Colonic mucosa (tissue), 4 donors: ENCODE results near the gene EXOC2. TPM values are rescaled to one million over a fixed set of nuclear protein-coding genes. Genes with fewer than 3 reads are reported as not detected.
"Not testable (repeated sequence)": the region's sequence is repeated elsewhere in the genome, so short reads cannot be mapped to it uniquely, and the experiment has no call there.

Source experiments
- DNase-seq: peaks from one replicate; pipeline ENCODE4 v3.0.0-alpha.2; 2020
- H3K27ac ChIP-seq: fragments of 200-600 bp; one replicate; pipeline ENCODE4 v1.8.0; 2021
- H3K27me3 ChIP-seq: fragments of 200-600 bp; one replicate; pipeline ENCODE4 v1.8.0; 2021
- H3K36me3 ChIP-seq: fragments of 200-600 bp; one replicate; pipeline ENCODE4 v1.8.0; 2021
- H3K4me1 ChIP-seq: fragments of 200-600 bp; one replicate; pipeline ENCODE4 v1.8.0; 2021; ENCODE audit warnings: mild to moderate bottlenecking
- H3K4me3 ChIP-seq: fragments of 200-600 bp; one replicate; pipeline ENCODE4 v1.8.0; 2021
- H3K9ac ChIP-seq, 2 donors: one replicate each; pipeline ENCODE4 v1.7.0; 2013; ENCODE audit warnings: control low read depth in 2 of 2, low read depth in 2 of 2, low read length in 2 of 2
- H3K9me3 ChIP-seq: fragments of 200-600 bp; one replicate; pipeline ENCODE4 v1.8.0; 2021
- CTCF ChIP-seq: fragments of 200-600 bp; IDR thresholded peaks from one replicate; pipeline ENCODE4 v1.8.0; 2022; ENCODE audit warnings: antibody characterized with exemption, mild to moderate bottlenecking
- intact Hi-C: fragments of 100-400 bp; cut with DNase I; formaldehyde crosslinking; loops from one replicate; pipeline ENCODE4 v1.14.1; 2022
- total RNA-seq, 2 donors: library from RNA; stranded (reverse); fragmentation: NEBNext Ultra II Directional in 1 of 2; extraction: Animal tissue kit (Norgen Biotek cat#: 25700) in 1 of 2; gene quantifications; one replicate each; pipeline ENCODE4 v1.2.1, GENCODE V29; 2021
- donor health status: healthy.
- donor health status: DM: no; HTN: no; CAD: no.
- donor health status: DM: no; HTN: no; CAD: no.

Gene EXOC2
- total RNA-seq, 2 donors from 2014 or later: 18.3 to 19.6 TPM

DNA sequence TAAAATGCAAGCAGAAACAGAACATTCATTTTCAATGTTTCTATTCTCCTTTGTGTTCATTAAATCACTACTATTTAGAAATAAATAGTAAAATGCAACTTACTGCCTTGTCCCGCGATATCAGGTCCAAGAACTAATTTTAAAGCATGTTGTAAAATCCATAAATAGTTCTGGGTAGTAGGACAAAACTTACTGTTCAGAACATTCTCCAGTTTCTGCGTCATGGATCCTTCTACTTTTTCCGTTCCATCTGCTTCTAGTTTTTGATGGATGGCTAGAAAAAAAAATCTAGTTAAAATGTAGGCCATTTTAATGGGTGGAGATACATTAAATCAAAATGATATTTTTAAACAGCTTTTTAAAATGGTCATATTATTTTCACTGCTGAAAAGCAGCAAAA, 83.0 kb downstream of the EXOC2 start:
- intact Hi-C loops: no loop called here

GRCh38 chr6:606829-607379, 86.0 kb downstream of the EXOC2 start:
- intact Hi-C loops: no loop called here
- Histone ChIP-seq H3K9me3 (no peaks in the 10 kb centered on the region), H3K4me1 (no peaks in the 10 kb centered on the region), H3K27me3 (no peaks in the 10 kb centered on the region), H3K4me3 (no peak overlapping the region), H3K36me3 (no peaks in the 10 kb centered on the region), H3K27ac (no peak overlapping the region), H3K9ac (no peak overlapping the region)
- no peak for TF ChIP-seq CTCF
- no peak for DNase-seq

More for the DNA sequence above, 83.0 kb downstream of the EXOC2 start:
- H3K36me3 ChIP-seq: no peaks in the 10 kb centered on the region
- H3K4me3 ChIP-seq: no peak overlapping the region
- no peaks in the 10 kb centered on the region for H3K27me3 ChIP-seq
- no peaks in the 10 kb centered on the region for H3K4me1 ChIP-seq
- TF ChIP-seq CTCF: no peak
- H3K27ac ChIP-seq: no peak overlapping the region
- no peak for DNase-seq
- H3K9ac ChIP-seq: no peak overlapping the region
- H3K9me3 ChIP-seq: no peaks in the 10 kb centered on the region

- H3K27ac ChIP-seq, H3K9ac ChIP-seq, H3K36me3 ChIP-seq, H3K4me1 ChIP-seq, H3K27me3 ChIP-seq, intact Hi-C loops, H3K4me3 ChIP-seq, DNase-seq, H3K9me3 ChIP-seq: not testable (repeated sequence)
These were observed 87.0 kb downstream of the EXOC2 start for GRCh38 chr6:605895-606294.

DNA sequence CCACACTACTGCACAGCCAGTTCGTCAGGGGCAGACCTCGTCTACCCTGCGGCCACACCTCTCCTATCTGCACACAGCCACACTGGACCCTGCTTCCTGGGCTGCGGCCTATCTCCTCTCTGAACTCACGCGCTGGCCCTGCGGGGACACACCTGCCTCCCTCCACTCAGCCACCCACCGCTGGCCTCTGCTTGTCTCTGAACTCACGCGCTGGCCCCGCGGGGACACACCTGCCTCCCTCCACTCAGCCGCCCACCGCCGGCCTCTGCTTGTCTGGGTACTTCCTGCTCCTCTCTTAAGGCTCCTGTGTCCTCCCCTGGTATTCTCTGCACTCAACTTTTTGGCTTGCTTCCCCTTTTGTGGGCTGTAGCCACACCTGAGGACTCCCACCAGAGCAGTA, 88.4 kb downstream of the EXOC2 start:
- H3K36me3 ChIP-seq: no peaks in the 10 kb centered on the region
- no peaks in the 10 kb centered on the region for H3K27me3 ChIP-seq
- no peak overlapping the region for H3K9ac ChIP-seq
- H3K4me3 ChIP-seq: no peak overlapping the region
- H3K4me1 ChIP-seq: no peaks in the 10 kb centered on the region
- intact Hi-C loops: no loop called here
- H3K27ac ChIP-seq: no peak overlapping the region
- H3K9me3 ChIP-seq: no peaks in the 10 kb centered on the region
- DNase-seq: no peak
- no peak for TF ChIP-seq CTCF

DNA sequence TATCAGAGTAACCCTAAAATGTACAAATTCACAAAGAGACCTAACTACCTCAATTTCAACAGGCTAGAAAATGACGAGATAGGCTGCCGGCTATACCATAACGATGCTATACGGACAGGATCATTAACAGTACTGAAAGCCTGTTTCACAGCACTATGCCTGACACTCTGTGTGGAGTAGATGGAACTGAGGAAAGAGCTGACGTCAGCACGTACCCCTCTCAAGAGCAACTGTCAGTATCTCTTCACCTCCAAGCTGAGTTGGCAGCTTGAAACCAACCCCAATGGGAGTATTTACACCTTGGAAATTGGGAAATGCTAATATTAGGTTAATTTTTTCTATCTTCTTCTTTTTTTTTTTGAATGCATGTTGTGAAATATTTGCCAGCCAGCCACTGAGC, 89.7 kb downstream of the EXOC2 start:
- Histone ChIP-seq H3K27ac (no peak overlapping the region), H3K9ac (no peak overlapping the region), H3K27me3 (no peaks in the 10 kb centered on the region), H3K4me1 (no peaks in the 10 kb centered on the region), H3K36me3 (no peaks in the 10 kb centered on the region), H3K9me3 (no peaks in the 10 kb centered on the region), H3K4me3 (no peak overlapping the region)
- no peak for DNase-seq
- intact Hi-C loops: no loop called here
- TF ChIP-seq CTCF: no peak

DNA sequence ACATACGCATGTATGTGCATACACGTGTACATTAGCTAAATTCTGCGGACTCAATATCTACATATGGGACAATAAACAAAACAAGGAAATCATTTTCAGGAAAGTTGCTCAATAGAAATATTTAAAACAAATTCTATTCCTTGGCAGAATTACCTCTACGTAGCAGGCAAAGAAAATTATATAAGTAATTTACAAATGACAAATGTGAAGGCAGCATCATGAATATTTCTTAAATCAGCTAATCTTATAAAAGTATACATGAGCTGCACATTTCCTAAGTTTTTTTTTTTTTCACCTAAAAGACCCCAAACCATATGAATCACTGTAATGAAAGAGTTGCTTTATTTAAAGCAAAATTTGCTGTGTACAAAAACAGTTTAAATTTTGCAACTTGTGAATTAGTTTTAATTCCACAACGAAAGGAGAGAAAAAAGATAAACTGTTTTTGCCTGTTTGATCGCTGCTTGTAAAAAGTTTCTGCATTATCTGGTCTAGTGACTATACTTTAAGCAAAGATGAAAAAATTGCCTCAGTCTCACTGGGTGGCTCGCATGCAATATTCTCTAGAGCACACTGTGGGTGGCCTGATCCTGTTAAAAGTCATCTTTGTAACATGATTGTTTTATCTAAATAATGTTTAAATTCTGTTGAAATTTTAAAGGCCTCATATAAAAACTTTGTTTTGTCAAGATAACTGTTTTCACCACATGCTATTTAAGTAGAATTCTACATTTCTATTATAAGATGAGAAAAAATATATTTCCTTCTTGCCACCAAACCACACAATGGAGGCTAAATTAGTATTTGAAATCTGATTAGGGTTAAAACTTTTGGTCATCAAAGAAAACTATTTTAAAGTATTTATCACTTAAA, 93.1 kb downstream of the EXOC2 start:
- H3K4me1 ChIP-seq: no peaks in the 10 kb centered on the region
- no peaks in the 10 kb centered on the region for H3K36me3 ChIP-seq
- H3K9me3 ChIP-seq: no peaks in the 10 kb centered on the region
- H3K9ac ChIP-seq: no peak overlapping the region
- DNase-seq: no peak
- no peaks in the 10 kb centered on the region for H3K27me3 ChIP-seq
- no peak overlapping the region for H3K4me3 ChIP-seq
- no peak overlapping the region for H3K27ac ChIP-seq
- intact Hi-C loops: loop anchor here (5.0 kb wide), 1 partner anchor 792 kb away; no protein-coding TSS in a partner anchor
- TF ChIP-seq CTCF: no peak
